NCI-H510A treated with DMSO at 0.1 percent for 48 hours (cell line): Measurements from ENCODE around the gene SLC39A1.
"Not testable (repeated sequence)": the region's sequence is repeated elsewhere in the genome, so short reads cannot be mapped to it uniquely, and the experiment has no call there.

ENCODE experiments used
- DNase-seq: peaks from one replicate; lab custom pipeline; 2025; lab: John Stamatoyannopoulos, UW

SLC39A1 gene

GRCh38 chr1:153929426-153929825 lies 33.9 kb downstream of the SLC39A1 start:
- no peak for DNase-seq

- no peak for DNase-seq
These were observed 34.5 kb downstream of the SLC39A1 start for GRCh38 chr1:153928791-153929341.

- DNase-seq, result no peak
These were observed 35.1 kb downstream of the SLC39A1 start for GRCh38 chr1:153928245-153928644.

GRCh38 chr1:153926405-153926804 lies 36.9 kb downstream of the SLC39A1 start:
- no peak for DNase-seq

- DNase-seq, result peak; percentile 99
These were observed 40.1 kb downstream of the SLC39A1 start, which contains the start of gene GATAD2B for GRCh38 chr1:153922972-153923925. Gene GATAD2B (minus strand): TSS chr1:153922972. CDS start chr1:153828347, 94,625 bp downstream.

- peak; percentile 56 for DNase-seq
These were observed 41.0 kb downstream of the SLC39A1 start for GRCh38 chr1:153922076-153922971.

- DNase-seq, result peak; percentile 30
These were observed 41.6 kb downstream of the SLC39A1 start for GRCh38 chr1:153921803-153922075.

GRCh38 chr1:153921080-153921802 lies 42.1 kb downstream of the SLC39A1 start:
- DNase-seq, result no peak

GRCh38 chr1:153919876-153920852 lies 43.2 kb downstream of the SLC39A1 start:
- peak; percentile 72 for DNase-seq

- no peak for DNase-seq
These were observed 47.0 kb downstream of the SLC39A1 start for GRCh38 chr1:153916297-153916696.

- no peak for DNase-seq
These were observed 51.0 kb downstream of the SLC39A1 start for GRCh38 chr1:153912349-153912748.

GRCh38 chr1:153910560-153910959 lies 52.8 kb downstream of the SLC39A1 start:
- not testable (repeated sequence) for DNase-seq
